ENCODE data around the gene ZMYM4. TPM values are rescaled to one million over a fixed set of nuclear protein-coding genes. Genes with fewer than 3 reads are reported as not detected.

Gene ZMYM4
- polyA plus RNA-seq, 2 of the 4 experiments (the other 2 are of a cell fraction) = 12.2 to 36.3 TPM

DNA sequence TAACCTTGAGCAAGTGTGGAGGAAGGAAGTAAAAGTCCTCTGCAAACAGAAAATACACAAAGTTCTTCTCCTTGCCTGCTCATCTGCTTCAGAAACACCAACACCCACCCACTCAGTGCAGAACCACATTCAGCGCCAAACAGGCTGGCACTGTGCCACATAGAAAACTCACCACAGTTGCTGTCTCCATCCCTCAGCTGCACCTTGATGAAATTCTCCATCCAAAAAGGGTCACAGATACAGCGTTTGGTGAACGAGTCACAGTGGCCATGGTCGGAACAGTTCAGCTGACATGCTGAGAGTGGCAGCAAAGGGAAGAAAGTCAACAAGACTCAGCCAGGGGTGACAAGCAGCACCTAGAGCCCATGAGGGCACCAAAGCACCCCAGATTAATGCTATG, 174.2 kb downstream of the ZMYM4 start:
- no peak overlapping the region for H3K27ac ChIP-seq
- no peak overlapping the region for H3K4me3 ChIP-seq
- ChIA-PET CTCF (interaction anchor here (0.9 kb wide), 1 partner anchor 241 kb away, joined by 3 read pairs; no protein-coding TSS in a partner anchor), POLR2A (no interaction called here)
- no peaks in the 10 kb centered on the region for H3K9me3 ChIP-seq
- no peak for DNase-seq (ENCODE audit: low read depth in 1 of 2, low spot score in 1 of 2)
- no peak overlapping the region for H3K4me2 ChIP-seq
- no peak for ATAC-seq
- TF ChIP-seq HOXB13 (CRISPR knock-in tag; IDR thresholded peaks at IDR 0.05; ENCODE audit: low read depth) = no peak
- TF ChIP-seq REST (IDR thresholded peaks at IDR 0.05) = no peak
- TF ChIP-seq EHMT2 (IDR thresholded peaks at IDR 0.05; ENCODE audit: low read depth) = no peak
- no peak for TF ChIP-seq FOSL2 (IDR thresholded peaks at IDR 0.05)
- TF ChIP-seq FOSL2 (CRISPR knock-in tag; IDR thresholded peaks at IDR 0.05) = no peak
- TF ChIP-seq NPAS2 (CRISPR knock-in tag; IDR thresholded peaks at IDR 0.05; ENCODE audit: borderline replicate concordance) = no peak
- TF ChIP-seq HOXB5 (CRISPR knock-in tag; IDR thresholded peaks at IDR 0.05) = no peak
- TF ChIP-seq ZC3H11A (IDR thresholded peaks at IDR 0.05) = no peak
- TF ChIP-seq EP300 (IDR thresholded peaks at IDR 0.05) = no peak
- no peak for TF ChIP-seq JUN (IDR thresholded peaks at IDR 0.05)
- no peak for TF ChIP-seq PHF8 (IDR thresholded peaks at IDR 0.05; ENCODE audit: borderline replicate concordance, low read depth)
- no peak for TF ChIP-seq NFE2L2 (conservative IDR thresholded peaks at IDR 0.05; ENCODE audit: low read length)
- TF ChIP-seq ZSCAN20 (CRISPR knock-in tag; IDR thresholded peaks at IDR 0.05) = no peak
- no peak for TF ChIP-seq BHLHE40 (IDR thresholded peaks at IDR 0.05; ENCODE audit: low read depth, low read length)
- TF ChIP-seq POLR2A (IDR thresholded peaks at IDR 0.05; ENCODE audit: low read length) = no peak
- TF ChIP-seq TFCP2L1 (CRISPR knock-in tag; IDR thresholded peaks at IDR 0.05) = no peak
- TF ChIP-seq, protein P1, sequence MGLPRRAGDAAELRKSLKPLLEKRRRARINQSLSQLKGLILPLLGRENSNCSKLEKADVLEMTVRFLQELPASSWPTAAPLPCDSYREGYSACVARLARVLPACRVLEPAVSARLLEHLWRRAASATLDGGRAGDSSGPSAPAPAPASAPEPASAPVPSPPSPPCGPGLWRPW (IDR thresholded peaks at IDR 0.05) = no peak
- TF ChIP-seq HEYL (CRISPR knock-in tag; IDR thresholded peaks at IDR 0.05) = no peak
- 92% methylated on average over 4 of the region's 4 CpGs for WGBS (ENCODE audit: missing lambda C conversion rate)
- no peaks in the 10 kb centered on the region; the same call in 2 of the 3 replicates for H3K4me1 ChIP-seq
- no peak for FAIRE-seq

GRCh38 chr1:35443768-35444518, 175.4 kb downstream of the ZMYM4 start:
- Histone ChIP-seq H3K4me3 (no peak overlapping the region), H3K4me1 (peaks cover 2% of the 10 kb centered on the region; the same call in 1 of the 3 replicates), H3K9me3 (no peaks in the 10 kb centered on the region), H3K27ac (no peak overlapping the region), H3K4me2 (no peak overlapping the region)
- DNase-seq (ENCODE audit: low read depth in 1 of 2, low spot score in 1 of 2) (no peak), ATAC-seq (no peak), FAIRE-seq (no peak)
- ChIA-PET CTCF (no interaction called here), POLR2A (interaction anchor here (0.6 kb wide), 1 partner anchor 412 kb away, joined by 3 read pairs; the partner anchor contains the start of gene ZMYM6)
- WGBS (ENCODE audit: missing lambda C conversion rate) = 82% methylated on average over 5 of the region's 5 CpGs
- peak in 1 of 2 experiments; percentile 38; a peak in 2 of 5 replicates for TF ChIP-seq RAD21 (conservative IDR thresholded peaks at IDR 0.05 in 1 of 2, IDR thresholded peaks at IDR 0.05 in 1 of 2)
- TF ChIP-seq FOSB (CRISPR knock-in tag; IDR thresholded peaks at IDR 0.05) = no peak

- Histone ChIP-seq H3K9me3 (no peaks in the 10 kb centered on the region), H3K4me1 (peaks cover 2% of the 10 kb centered on the region; the same call in 1 of the 3 replicates), H3K4me2 (no peak overlapping the region), H3K4me3 (no peak overlapping the region), H3K27ac (no peak overlapping the region)
- DNase-seq (ENCODE audit: low read depth in 1 of 2, low spot score in 1 of 2) = no peak
- POLR2A ChIA-PET = no interaction called here
- no peak for TF ChIP-seq POLR2A (IDR thresholded peaks at IDR 0.05; ENCODE audit: low read length)
- TF ChIP-seq RFX5 (IDR thresholded peaks at IDR 0.05) = no peak
- no peak for TF ChIP-seq ESRRA (IDR thresholded peaks at IDR 0.05; ENCODE audit: borderline replicate concordance, low read length)
- CTCF ChIA-PET = no interaction called here
- FAIRE-seq = no peak
- no peak for ATAC-seq
Measured at GRCh38 chr1:35444519-35444774, 175.9 kb downstream of the ZMYM4 start.

Data from A549 (cell line).